ENCODE results near the gene ABLIM2. TPM values are rescaled to one million over a fixed set of nuclear protein-coding genes. Genes with fewer than 3 reads are reported as not detected.

The ABLIM2 gene
- polyA plus RNA-seq, 2 of the 4 experiments (the other 2 are of a cell fraction) = 0.21 to 0.40 TPM

DNA sequence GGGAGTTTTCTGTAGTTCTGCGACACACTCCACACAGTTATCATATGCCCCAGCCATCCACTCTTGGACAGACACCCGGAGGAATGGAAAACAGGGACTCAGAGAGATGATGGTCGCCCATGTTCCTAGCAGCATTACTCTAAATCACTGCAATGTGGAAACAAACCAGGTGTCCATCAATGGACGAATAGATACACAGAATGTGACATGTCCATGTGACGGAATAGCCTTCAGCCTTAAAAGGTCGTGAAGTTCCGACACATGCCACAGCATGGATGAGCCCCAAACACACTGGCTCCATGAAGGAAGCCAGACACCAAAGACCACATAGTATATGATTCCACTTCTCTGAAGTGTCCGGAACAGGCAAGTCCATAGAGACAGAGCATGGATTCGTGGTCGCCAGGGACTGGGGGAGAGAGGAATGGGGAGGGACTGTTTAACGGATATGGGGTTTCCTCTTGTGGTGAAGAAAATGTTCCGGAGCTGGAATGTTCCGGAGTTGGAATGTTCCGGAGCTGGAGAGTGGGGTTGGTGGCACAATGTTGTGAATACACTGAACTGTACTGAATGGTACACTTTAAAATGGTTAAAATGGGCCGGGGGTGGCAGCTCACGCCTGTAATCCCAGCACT, 190.2 kb downstream of the ABLIM2 start:
- ATAC-seq (no peak), DNase-seq (ENCODE audit: low read depth in 1 of 2, low spot score in 1 of 2) (no peak), FAIRE-seq (no peak)
- Histone ChIP-seq H3K27ac (peak overlapping the region; percentile 90 to 97), H3K4me1 (peaks cover 69% of the 10 kb centered on the region), H3K4me2 (peak overlapping the region; percentile 29; the same call in 2 of the 3 replicates), H3K4me3 (no peak overlapping the region), H3K9me3 (no peaks in the 10 kb centered on the region)
- 90% methylated on average over 16 of the region's 16 CpGs for WGBS (ENCODE audit: missing lambda C conversion rate)
- ChIA-PET POLR2A (no interaction called here), CTCF (interaction anchor here (0.7 to 4.7 kb wide), 5 partner anchors 9 to 164 kb away, joined by 3 to 21 read pairs (median 6); no protein-coding TSS in a partner anchor)
- TF ChIP-seq JUN (IDR thresholded peaks at IDR 0.05) (no peak), HOXB5 (CRISPR knock-in tag; IDR thresholded peaks at IDR 0.05) (no peak), CHD4 (IDR thresholded peaks at IDR 0.05; ENCODE audit: borderline replicate concordance) (no peak), TP53 (CRISPR knock-in tag; IDR thresholded peaks at IDR 0.05) (no peak), BHLHE40 (IDR thresholded peaks at IDR 0.05; ENCODE audit: low read depth, low read length) (no peak), ZNF302 (CRISPR knock-in tag; IDR thresholded peaks at IDR 0.05) (no peak), RNF2 (IDR thresholded peaks at IDR 0.05; ENCODE audit: borderline replicate concordance, low read depth) (no peak), HOXA7 (CRISPR knock-in tag; IDR thresholded peaks at IDR 0.05) (no peak), ZSCAN20 (CRISPR knock-in tag; IDR thresholded peaks at IDR 0.05) (no peak), ZFP36 (IDR thresholded peaks at IDR 0.05; ENCODE audit: borderline replicate concordance, partially characterized antibody) (no peak), FOSL2 (IDR thresholded peaks at IDR 0.05) (no peak), FOSL2 (CRISPR knock-in tag; IDR thresholded peaks at IDR 0.05) (no peak), MYC (IDR thresholded peaks at IDR 0.05; ENCODE audit: borderline replicate concordance, low read length) (no peak), CEBPB (IDR thresholded peaks at IDR 0.05) (no peak), EHF (CRISPR knock-in tag; IDR thresholded peaks at IDR 0.05) (no peak), SREBF2 (IDR thresholded peaks at IDR 0.05) (no peak), ESRRA (IDR thresholded peaks at IDR 0.05; ENCODE audit: borderline replicate concordance, low read length) (no peak), KDM1A (IDR thresholded peaks at IDR 0.05; ENCODE audit: low read depth) (no peak)
- TF ChIP-seq, protein P1, sequence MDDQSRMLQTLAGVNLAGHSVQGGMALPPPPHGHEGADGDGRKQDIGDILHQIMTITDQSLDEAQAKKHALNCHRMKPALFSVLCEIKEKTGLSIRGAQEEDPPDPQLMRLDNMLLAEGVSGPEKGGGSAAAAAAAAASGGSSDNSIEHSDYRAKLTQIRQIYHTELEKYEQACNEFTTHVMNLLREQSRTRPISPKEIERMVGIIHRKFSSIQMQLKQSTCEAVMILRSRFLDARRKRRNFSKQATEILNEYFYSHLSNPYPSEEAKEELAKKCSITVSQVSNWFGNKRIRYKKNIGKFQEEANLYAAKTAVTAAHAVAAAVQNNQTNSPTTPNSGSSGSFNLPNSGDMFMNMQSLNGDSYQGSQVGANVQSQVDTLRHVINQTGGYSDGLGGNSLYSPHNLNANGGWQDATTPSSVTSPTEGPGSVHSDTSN (IDR thresholded peaks at IDR 0.05) = no peak
- TF ChIP-seq, protein P2, sequence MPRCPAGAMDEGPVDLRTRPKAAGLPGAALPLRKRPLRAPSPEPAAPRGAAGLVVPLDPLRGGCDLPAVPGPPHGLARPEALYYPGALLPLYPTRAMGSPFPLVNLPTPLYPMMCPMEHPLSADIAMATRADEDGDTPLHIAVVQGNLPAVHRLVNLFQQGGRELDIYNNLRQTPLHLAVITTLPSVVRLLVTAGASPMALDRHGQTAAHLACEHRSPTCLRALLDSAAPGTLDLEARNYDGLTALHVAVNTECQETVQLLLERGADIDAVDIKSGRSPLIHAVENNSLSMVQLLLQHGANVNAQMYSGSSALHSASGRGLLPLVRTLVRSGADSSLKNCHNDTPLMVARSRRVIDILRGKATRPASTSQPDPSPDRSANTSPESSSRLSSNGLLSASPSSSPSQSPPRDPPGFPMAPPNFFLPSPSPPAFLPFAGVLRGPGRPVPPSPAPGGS (IDR thresholded peaks at IDR 0.05) = no peak
- TF ChIP-seq, protein P3, sequence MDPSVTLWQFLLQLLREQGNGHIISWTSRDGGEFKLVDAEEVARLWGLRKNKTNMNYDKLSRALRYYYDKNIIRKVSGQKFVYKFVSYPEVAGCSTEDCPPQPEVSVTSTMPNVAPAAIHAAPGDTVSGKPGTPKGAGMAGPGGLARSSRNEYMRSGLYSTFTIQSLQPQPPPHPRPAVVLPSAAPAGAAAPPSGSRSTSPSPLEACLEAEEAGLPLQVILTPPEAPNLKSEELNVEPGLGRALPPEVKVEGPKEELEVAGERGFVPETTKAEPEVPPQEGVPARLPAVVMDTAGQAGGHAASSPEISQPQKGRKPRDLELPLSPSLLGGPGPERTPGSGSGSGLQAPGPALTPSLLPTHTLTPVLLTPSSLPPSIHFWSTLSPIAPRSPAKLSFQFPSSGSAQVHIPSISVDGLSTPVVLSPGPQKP (IDR thresholded peaks at IDR 0.05; ENCODE audit: low read depth, low read length) = no peak

DNA sequence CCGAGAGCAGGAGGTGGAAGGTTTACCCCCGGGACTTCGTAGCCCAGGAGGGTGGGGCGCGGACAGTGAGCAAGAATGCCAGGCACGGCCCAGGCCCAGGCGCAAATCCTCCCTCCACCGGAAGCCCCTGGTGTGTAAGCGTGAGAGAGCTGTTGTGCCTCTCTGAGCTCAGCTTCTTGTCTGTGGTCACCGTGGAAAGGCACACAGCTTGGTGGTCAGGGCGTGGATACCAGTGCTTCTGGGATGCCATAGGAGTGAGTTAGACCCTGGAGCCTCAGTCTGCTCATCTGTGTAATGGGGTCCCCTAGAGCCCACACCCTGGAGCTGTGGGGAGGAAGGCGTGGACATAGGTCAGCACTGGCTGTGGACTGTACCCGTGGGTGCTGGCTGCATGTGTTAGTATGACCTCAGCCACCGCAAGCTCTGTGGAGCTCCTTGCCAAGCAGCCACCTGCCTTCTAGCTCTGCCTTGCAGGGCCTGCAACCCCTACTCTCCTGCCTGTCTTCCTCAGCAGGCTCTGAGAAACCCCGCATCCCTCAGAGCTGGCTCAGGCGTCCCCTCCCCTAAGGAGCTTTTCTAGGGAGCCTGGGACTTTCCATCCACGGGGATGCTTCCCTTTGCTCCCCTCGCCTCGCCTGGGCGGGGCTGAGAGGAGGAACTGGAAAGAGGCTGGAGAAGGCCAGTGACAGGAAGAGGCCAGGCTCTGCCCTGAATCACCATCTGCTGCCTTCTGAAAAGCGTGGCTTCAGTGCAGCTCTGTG, 190.9 kb downstream of the ABLIM2 start:
- ATAC-seq (peak in 1 of 2 experiments; percentile 14; a peak in 3 of 6 replicates), FAIRE-seq (no peak), DNase-seq (ENCODE audit: low read depth in 1 of 2, low spot score in 1 of 2) (no peak)
- H3K4me3 ChIP-seq = no peak overlapping the region
- no peaks in the 10 kb centered on the region for H3K9me3 ChIP-seq
- TF ChIP-seq SMC3 (IDR thresholded peaks at IDR 0.05) = no peak
- no peak for TF ChIP-seq ZC3H11A (IDR thresholded peaks at IDR 0.05)
- TF ChIP-seq, protein P4, sequence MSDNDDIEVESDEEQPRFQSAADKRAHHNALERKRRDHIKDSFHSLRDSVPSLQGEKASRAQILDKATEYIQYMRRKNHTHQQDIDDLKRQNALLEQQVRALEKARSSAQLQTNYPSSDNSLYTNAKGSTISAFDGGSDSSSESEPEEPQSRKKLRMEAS (IDR thresholded peaks at IDR 0.05) = peak; percentile 17; the same call in 1 of the 2 replicates
- TF ChIP-seq JUNB (IDR thresholded peaks at IDR 0.05) = no peak
- TF ChIP-seq HOXA7 (CRISPR knock-in tag; IDR thresholded peaks at IDR 0.05) = no peak
- ChIA-PET CTCF (interaction anchor here (0.8 to 4.7 kb wide), 5 partner anchors 15 to 163 kb away, joined by 3 to 21 read pairs (median 6); no protein-coding TSS in a partner anchor), POLR2A (no interaction called here)
- H3K27ac ChIP-seq = peak overlapping the region; percentile 90 to 97
- peak overlapping the region; percentile 29; the same call in 2 of the 3 replicates for H3K4me2 ChIP-seq
- 63% methylated on average over 16 of the region's 21 CpGs for WGBS (ENCODE audit: missing lambda C conversion rate)
- H3K4me1 ChIP-seq = peaks cover 64% of the 10 kb centered on the region
